GM12878 (cell line): Measurements from ENCODE around the gene PPP1CA. TPM values are rescaled to one million over a fixed set of nuclear protein-coding genes. Genes with fewer than 3 reads are reported as not detected.

Experiments
- ATAC-seq: fragments of 200-7000 bp; cut with Tn5 transposase; 3 replicates; pipeline ENCODE4 v1.9.1; 2020; ENCODE audit warnings: mild to moderate bottlenecking, moderate library complexity
- BruUV-seq: library from RNA; stranded (reverse); fragments of 400-500 nt; replicated peaks from 2 replicates; lab custom pipeline; 2021; lab: Mats Ljungman, UMichigan
- CTCF ChIA-PET: fragments of 300-600 bp; sonication (Branson Sonifier 250); formaldehyde crosslinking; extraction: SDS; loops from one replicate; lab custom pipeline; 2021; ENCODE audit warnings: inconsistent platforms; lab: Yijun Ruan, JAX
- POLR2A ChIA-PET: fragments of 350-600 bp; formaldehyde crosslinking; extraction: SDS; loops from one replicate; lab custom pipeline; 2021; ENCODE audit warnings: inconsistent platforms; lab: Charles Lee
- RAD21 ChIA-PET: fragments of 300-600 bp; sonication (Branson Sonifier 250); formaldehyde crosslinking; loops from one replicate; lab custom pipeline; 2023; ENCODE audit warnings: antibody characterized with exemption; ENCODE audit not compliant: unreplicated experiment; lab: Charles Lee
- SMC1A ChIA-PET: fragments of 300-600 bp; sonication (Branson Sonifier 250); formaldehyde crosslinking; loops from one replicate; lab custom pipeline; 2023; ENCODE audit not compliant: unreplicated experiment, uncharacterized antibody; lab: Charles Lee
- DNase-seq: peaks from one replicate; pipeline ENCODE4 v3.0.0-alpha.2; 2011; ENCODE audit warnings: low read depth, low spot score
- FAIRE-seq: peaks from 3 replicates; lab custom pipeline; 2011; peaks lifted over from hg19 to GRCh38; lab: Jason Lieb, UNC
- H2AFZ ChIP-seq: 2 replicates; pipeline ENCODE4 v1.6.0; 2011; ENCODE audit warnings: low read depth, low read length, control low read depth; ENCODE audit not compliant: control insufficient read depth
- H3K27ac ChIP-seq: 2 replicates; pipeline ENCODE4 v1.5.1; 2011; ENCODE audit warnings: control low read depth; ENCODE audit not compliant: control insufficient read depth, insufficient read depth
- H3K27me3 ChIP-seq, 2 experiments: replicated peaks in 1 of 2; 2 replicates each; pipeline versions ENCODE4 v1.6.0 to v1.6.1; 2011; ENCODE audit warnings: low read length in 1 of 2; ENCODE audit not compliant: control insufficient read depth in 2 of 2, insufficient read depth in 2 of 2
- H3K36me3 ChIP-seq, 2 experiments: 2 replicates each; pipeline ENCODE4 v1.5.1; 2011; ENCODE audit warnings: low read length in 1 of 2; ENCODE audit not compliant: control insufficient read depth in 2 of 2, insufficient read depth in 2 of 2
- H3K4me1 ChIP-seq: 2 replicates; pipeline ENCODE4 v1.6.1; 2011; ENCODE audit warnings: mild to moderate bottlenecking, low read length, moderate library complexity, mixed read lengths; ENCODE audit not compliant: control insufficient read depth, insufficient read depth
- H3K4me2 ChIP-seq: 2 replicates; pipeline ENCODE4 v1.6.0; 2011; ENCODE audit warnings: control low read depth; ENCODE audit not compliant: control insufficient read depth, insufficient read depth
- H3K4me3 ChIP-seq: fragments of 200-600 bp; sonication (generic); 2 replicates; pipeline ENCODE4 v1.5.1; 2016
- H3K79me2 ChIP-seq: 2 replicates; pipeline ENCODE4 v1.6.0; 2011; ENCODE audit warnings: low read length; ENCODE audit not compliant: control insufficient read depth, insufficient read depth
- H3K9ac ChIP-seq: 2 replicates; pipeline ENCODE4 v1.8.0; 2011; ENCODE audit warnings: low read length, control low read depth, mixed read lengths; ENCODE audit not compliant: control insufficient read depth, insufficient read depth
- H3K9me3 ChIP-seq: replicated peaks from 3 replicates; pipeline ENCODE4 v1.5.1; 2011; ENCODE audit warnings: mild to moderate bottlenecking, low read length; ENCODE audit not compliant: control insufficient read depth, insufficient read depth
- H4K20me1 ChIP-seq: 2 replicates; pipeline ENCODE4 v1.6.0; 2011; ENCODE audit not compliant: control insufficient read depth, insufficient read depth
- BCLAF1 ChIP-seq: fragments of 450-650 bp; IDR thresholded peaks from 2 replicates; pipeline ENCODE4 v1.6.1; 2017; ENCODE audit warnings: antibody characterized with exemption, mild to moderate bottlenecking, moderate library complexity
- CBX5 ChIP-seq: sonication (generic); IDR thresholded peaks from 2 replicates; pipeline ENCODE4 v1.6.1; 2016; ENCODE audit warnings: low read depth, moderate library complexity, mild to moderate bottlenecking, inconsistent platforms
- CREB1 ChIP-seq: IDR thresholded peaks from 2 replicates; pipeline ENCODE4 v1.6.1; 2012; ENCODE audit warnings: low read depth, mild to moderate bottlenecking, inconsistent platforms
- CREM ChIP-seq: IDR thresholded peaks from 2 replicates; pipeline ENCODE4 v1.6.1; 2014; ENCODE audit warnings: antibody characterized with exemption, low read depth
- DPF2 ChIP-seq: fragments of 450-650 bp; IDR thresholded peaks from 2 replicates; pipeline ENCODE4 v1.6.1; 2017; ENCODE audit warnings: mild to moderate bottlenecking
- KLF5 ChIP-seq: fragments of 450-650 bp; IDR thresholded peaks from 2 replicates; pipeline ENCODE4 v1.6.1; 2014; ENCODE audit warnings: mild to moderate bottlenecking; ENCODE audit not compliant: partially characterized antibody
- LARP7 ChIP-seq: fragments of 450-650 bp; IDR thresholded peaks from 2 replicates; pipeline ENCODE4 v1.6.1; 2017; ENCODE audit warnings: mild to moderate bottlenecking
- MEF2B ChIP-seq: fragments of 450-650 bp; IDR thresholded peaks from 2 replicates; pipeline ENCODE4 v1.6.1; 2018; ENCODE audit warnings: mild to moderate bottlenecking, moderate library complexity; ENCODE audit not compliant: partially characterized antibody, poor library complexity, severe bottlenecking
- MLLT1 ChIP-seq: fragments of 450-650 bp; IDR thresholded peaks from 2 replicates; pipeline ENCODE4 v1.6.1; 2016; ENCODE audit warnings: mild to moderate bottlenecking
- POLR2A ChIP-seq: IDR thresholded peaks from 2 replicates; pipeline ENCODE4 v1.6.1; 2011; ENCODE audit warnings: low read depth, mild to moderate bottlenecking, low read length
- POLR2AphosphoS2 ChIP-seq: IDR thresholded peaks from 2 replicates; pipeline ENCODE4 v1.6.1; 2011; ENCODE audit warnings: low read depth, mild to moderate bottlenecking, low read length, improper control_type of control experiment, moderate library complexity
- SIX5 ChIP-seq: IDR thresholded peaks from 2 replicates; pipeline ENCODE4 v1.6.1; 2011; ENCODE audit warnings: mild to moderate bottlenecking, low read depth, low read length, moderate library complexity; ENCODE audit not compliant: severe bottlenecking
- SREBF1 ChIP-seq: IDR thresholded peaks from 2 replicates; pipeline ENCODE4 v1.6.1; 2012; ENCODE audit warnings: mild to moderate bottlenecking, low read length
- STAT1 ChIP-seq: fragments of 450-650 bp; conservative IDR thresholded peaks from 2 replicates; pipeline ENCODE4 v1.6.1; 2014; ENCODE audit warnings: antibody characterized with exemption, mild to moderate bottlenecking
- USF2 ChIP-seq: IDR thresholded peaks from 2 replicates; pipeline ENCODE4 v1.6.1; 2011; ENCODE audit warnings: low read depth, low read length, improper control_type of control experiment, borderline replicate concordance
- ZNF384 ChIP-seq: IDR thresholded peaks from 2 replicates; pipeline ENCODE4 v1.6.1; 2012; ENCODE audit warnings: low read depth, mild to moderate bottlenecking, low read length, improper control_type of control experiment, borderline replicate concordance
- WGBS: methylation state at CpG from one replicate; pipeline ENCODE4 v1.1.6; 2016; ENCODE audit warnings: low lambda C conversion rate; ENCODE audit not compliant: insufficient replicate concordance, insufficient coverage; ENCODE audit errors: missing lambda C conversion rate; 5-methylcytosine and 5-hydroxymethylcytosine counted together
- in situ Hi-C: fragments of 300-500 bp; cut with MboI; formaldehyde crosslinking; loops from 9 replicates; pipeline ENCODE4 v1.14.3; 2018; ENCODE audit warnings: mixed read lengths
- intact Hi-C: fragments of 100-400 bp; cut with micrococcal nuclease; formaldehyde crosslinking; loops from one replicate; pipeline ENCODE4 v1.14.2; 2022; ENCODE audit not compliant: unreplicated experiment
- polyA plus RNA-seq, 11 experiments: library from polyadenylated mRNA; depleted of rRNA in 4 of 11; unstranded in 6 of 11; stranded (reverse) in 5 of 11; fragments of >200 nt; fragmentation: Nextera tagmentation in 4 of 11; fragmentation: Illumina TruSeq in 1 of 11; extraction: Ambion mirVana in 4 of 11; extraction: Trizol in 1 of 11; gene quantifications; 1 replicate in 1 of 11; 2 replicates in 10 of 11; pipeline versions ENCODE4 v1.2.1 to v1.2.3, GENCODE V29; 2011 to 2016; ENCODE audit warnings: inconsistent platforms in 2 of 11, missing spikeins in 2 of 11, low read depth in 1 of 11
- total RNA-seq, 4 experiments: library from RNA; depleted of rRNA in 3 of 4; stranded (reverse); fragments of >200 nt in 3 of 4; fragmentation: Illumina TruSeq in 1 of 4; extraction: Trizol in 1 of 4; gene quantifications; 2 replicates each; pipeline versions ENCODE4 v1.2.1 to v1.2.3, GENCODE V29; 2013 to 2021

Gene PPP1CA
- total and polyA plus RNA-seq, 10 of the 15 experiments (the other 5 are each of a cell fraction or from before 2014, with no cell fraction given) = 26.4 to 458 (median 240) TPM

GRCh38 chr11:67365736-67366444 lies 35.8 kb downstream of the PPP1CA start:
- no peak for FAIRE-seq
- no peak overlapping the region for H3K4me3 ChIP-seq
- no TSS peak for BruUV-seq
- no peak overlapping the region for H3K27ac ChIP-seq
- no peak overlapping the region for H2AFZ ChIP-seq
- intact Hi-C loops = no loop called here
- no peaks in the 10 kb centered on the region for H3K79me2 ChIP-seq
- peaks cover 1 to 4% of the 10 kb centered on the region in 2 experiments; a peak in 3 of 4 replicates for H3K27me3 ChIP-seq
- in situ Hi-C loops = no loop called here
- H3K9ac ChIP-seq = no peak overlapping the region
- TF ChIP-seq DPF2 (no peak), MLLT1 (no peak), CREM (no peak), MEF2B (no peak), SREBF1 (no peak), SIX5 (no peak), STAT1 (no peak), CREB1 (no peak), LARP7 (no peak), ZNF384 (no peak), KLF5 (no peak), POLR2A (no peak), USF2 (no peak), CBX5 (no peak), BCLAF1 (no peak), POLR2AphosphoS2 (no peak)
- H3K36me3 ChIP-seq = no peaks in the 10 kb centered on the region
- H4K20me1 ChIP-seq = peaks cover 5% of the 10 kb centered on the region; the same call in 1 of the 2 replicates
- ATAC-seq = no peak
- no peak overlapping the region for H3K4me2 ChIP-seq
- CTCF ChIA-PET = interaction anchor here (0.9 to 26.2 kb wide), 4 partner anchors 9 to 14 kb away, joined by 3 to 1301 read pairs (median 10); partner anchors contain the start of genes CLCF1 and RAD9A
- H3K9me3 ChIP-seq = no peaks in the 10 kb centered on the region
- POLR2A ChIA-PET = interaction anchor here (0.5 kb wide), 1 partner anchor 9 kb away, joined by 3 read pairs; no protein-coding TSS in a partner anchor
- SMC1A ChIA-PET = interaction anchor here (1.3 kb wide), 1 partner anchor 16 kb away, joined by 4 read pairs; no protein-coding TSS in a partner anchor
- 79% methylated on average over 14 of the region's 14 CpGs for WGBS
- DNase-seq = no peak
- RAD21 ChIA-PET = interaction anchor here (1.1 kb wide), 1 partner anchor 15 kb away, joined by 3 read pairs; no protein-coding TSS in a partner anchor
- peaks cover 11% of the 10 kb centered on the region for H3K4me1 ChIP-seq
